ENCODE measurements around the gene NDUFB7. TPM values are rescaled to one million over a fixed set of nuclear protein-coding genes. Genes with fewer than 3 reads are reported as not detected.

NDUFB7 gene
- polyA plus RNA-seq, 1 of the 3 experiments (the other 2 are of a cell fraction): 465 TPM

- no peaks in the 10 kb centered on the region for H3K27me3 ChIP-seq (ENCODE audit: insufficient read depth)
- WGBS (ENCODE audit: low lambda C conversion rate): 45% methylated on average over 4 of the region's 18 CpGs
- ChIA-PET POLR2A (interaction anchor here (1.2 kb wide), 2 partner anchors 38 to 39 kb away, joined by 3 to 4 read pairs; partner anchors contain the start of gene DNAJB1), CTCF (interaction anchor here (0.6 to 4.0 kb wide), 17 partner anchors 9 to 159 kb away, joined by 3 to 60 read pairs (median 6); partner anchors contain the start of genes DNAJB1, NDUFB7, TECR and ZNF333)
- H3K9me2 ChIP-seq: no peaks in the 10 kb centered on the region
- no peaks in the 10 kb centered on the region for H3K9me3 ChIP-seq
- no peak overlapping the region for H3K9ac ChIP-seq
- H3F3A ChIP-seq (replicated peaks; ENCODE audit: insufficient read depth): no peaks in the 10 kb centered on the region
- H2AFZ ChIP-seq (ENCODE audit: low read depth): no peak overlapping the region
- H4K20me1 ChIP-seq (ENCODE audit: insufficient read depth): no peaks in the 10 kb centered on the region; the same call in 1 of the 2 replicates
- peak; percentile 94 for DNase-seq
- peaks cover 15% of the 10 kb centered on the region for H3K79me2 ChIP-seq (ENCODE audit: insufficient read depth)
- peaks cover 0 to 15% of the 10 kb centered on the region in 2 experiments; a peak in 1 of 4 replicates for H3K4me1 ChIP-seq (ENCODE audit: control insufficient read depth in 1 of 2, insufficient read depth in 2 of 2, low read depth in 1 of 2, low read length in 1 of 2)
- TF ChIP-seq RFX5 (IDR thresholded peaks at IDR 0.05; ENCODE audit: low read length) (no peak), SMC3 (IDR thresholded peaks at IDR 0.05; ENCODE audit: low read depth, low read length) (peak; percentile 44), RAD21 (IDR thresholded peaks at IDR 0.05; ENCODE audit: low read length) (peak; percentile 45), YY1 (IDR thresholded peaks at IDR 0.05; ENCODE audit: low read depth) (no peak)
- TF ChIP-seq, protein P1, sequence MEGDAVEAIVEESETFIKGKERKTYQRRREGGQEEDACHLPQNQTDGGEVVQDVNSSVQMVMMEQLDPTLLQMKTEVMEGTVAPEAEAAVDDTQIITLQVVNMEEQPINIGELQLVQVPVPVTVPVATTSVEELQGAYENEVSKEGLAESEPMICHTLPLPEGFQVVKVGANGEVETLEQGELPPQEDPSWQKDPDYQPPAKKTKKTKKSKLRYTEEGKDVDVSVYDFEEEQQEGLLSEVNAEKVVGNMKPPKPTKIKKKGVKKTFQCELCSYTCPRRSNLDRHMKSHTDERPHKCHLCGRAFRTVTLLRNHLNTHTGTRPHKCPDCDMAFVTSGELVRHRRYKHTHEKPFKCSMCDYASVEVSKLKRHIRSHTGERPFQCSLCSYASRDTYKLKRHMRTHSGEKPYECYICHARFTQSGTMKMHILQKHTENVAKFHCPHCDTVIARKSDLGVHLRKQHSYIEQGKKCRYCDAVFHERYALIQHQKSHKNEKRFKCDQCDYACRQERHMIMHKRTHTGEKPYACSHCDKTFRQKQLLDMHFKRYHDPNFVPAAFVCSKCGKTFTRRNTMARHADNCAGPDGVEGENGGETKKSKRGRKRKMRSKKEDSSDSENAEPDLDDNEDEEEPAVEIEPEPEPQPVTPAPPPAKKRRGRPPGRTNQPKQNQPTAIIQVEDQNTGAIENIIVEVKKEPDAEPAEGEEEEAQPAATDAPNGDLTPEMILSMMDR (IDR thresholded peaks at IDR 0.05): peak; percentile 93
- H3K4me3 ChIP-seq (ENCODE audit: low read depth in 2 of 2, low read length in 1 of 2): peak overlapping the region in 1 of 2 experiments; percentile 42; a peak in 1 of 4 replicates
- peak overlapping the region; percentile 48; the same call in 1 of the 2 replicates for H3K4me2 ChIP-seq
- no peaks in the 10 kb centered on the region for H3K36me3 ChIP-seq (replicated peaks in 1 of 2; ENCODE audit: control insufficient read depth in 1 of 2, insufficient read depth in 2 of 2, low read length in 1 of 2)
- H3K27ac ChIP-seq (ENCODE audit: low read depth in 2 of 2, low read length in 1 of 2): no peak overlapping the region; a peak in 1 of 4 replicates
Observed at GRCh38 chr19:14556662-14557188, 15.1 kb downstream of the NDUFB7 start.

DNA sequence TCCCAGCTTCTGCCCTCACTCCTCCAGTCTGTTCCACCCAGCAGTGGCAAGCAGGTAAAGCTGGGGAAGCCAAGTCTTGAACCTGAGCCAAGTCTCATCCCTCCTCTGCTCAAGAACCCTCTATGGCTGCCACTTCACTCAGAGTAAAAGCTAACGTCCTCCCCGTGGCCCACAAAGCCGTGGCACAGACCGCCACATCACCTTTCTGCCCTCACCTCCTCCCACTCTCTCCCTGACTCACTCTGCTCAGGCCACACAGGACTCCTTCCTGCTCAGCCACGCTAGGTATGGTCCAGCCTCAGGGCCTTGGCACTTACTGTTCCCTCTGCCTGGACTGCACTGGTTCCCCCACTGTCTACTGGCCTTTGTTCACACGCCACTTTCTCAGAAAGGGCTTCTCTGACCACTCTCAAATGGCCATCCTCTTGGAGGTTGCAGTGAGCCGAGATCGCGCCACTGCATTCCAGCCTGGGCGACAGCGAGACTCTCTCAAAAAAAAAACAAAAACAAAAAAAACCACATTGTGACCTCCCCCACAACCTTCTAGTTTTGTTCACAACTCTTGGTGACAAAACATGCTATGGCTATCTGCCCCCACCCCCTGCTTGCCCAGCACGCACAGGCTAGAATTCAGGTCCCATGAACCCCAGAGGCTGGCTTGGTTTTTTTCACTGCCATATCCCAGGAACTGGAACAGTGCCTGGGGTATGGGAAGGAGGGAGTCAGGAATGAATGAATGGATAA is 15.8 kb downstream of the NDUFB7 start:
- H3K9ac ChIP-seq: no peak overlapping the region
- 89% methylated on average over 12 of the region's 12 CpGs for WGBS (ENCODE audit: low lambda C conversion rate)
- H3F3A ChIP-seq (replicated peaks; ENCODE audit: insufficient read depth): no peaks in the 10 kb centered on the region
- ChIA-PET POLR2A (interaction anchor here (1.2 kb wide), 2 partner anchors 37 to 38 kb away, joined by 3 to 4 read pairs; partner anchors contain the start of gene DNAJB1), CTCF (interaction anchor here (0.7 to 4.0 kb wide), 16 partner anchors 9 to 160 kb away, joined by 3 to 60 read pairs (median 6); partner anchors contain the start of genes DNAJB1, NDUFB7, TECR and ZNF333)
- TF ChIP-seq TAF1 (IDR thresholded peaks at IDR 0.05; ENCODE audit: borderline replicate concordance, low read depth, low read length) (no peak), NRF1 (IDR thresholded peaks at IDR 0.05; ENCODE audit: low read depth, low read length) (no peak), SMC3 (IDR thresholded peaks at IDR 0.05; ENCODE audit: low read depth, low read length) (no peak)
- TF ChIP-seq, protein P1 (IDR thresholded peaks at IDR 0.05): no peak
- no peaks in the 10 kb centered on the region for H3K9me2 ChIP-seq
- H3K79me2 ChIP-seq (ENCODE audit: insufficient read depth): peaks cover 15% of the 10 kb centered on the region
- H3K27ac ChIP-seq (ENCODE audit: low read depth in 2 of 2, low read length in 1 of 2): no peak overlapping the region
- H3K4me1 ChIP-seq (ENCODE audit: control insufficient read depth in 1 of 2, insufficient read depth in 2 of 2, low read depth in 1 of 2, low read length in 1 of 2): peaks cover 0 to 17% of the 10 kb centered on the region in 2 experiments; a peak in 1 of 4 replicates
- H3K36me3 ChIP-seq (replicated peaks in 1 of 2; ENCODE audit: control insufficient read depth in 1 of 2, insufficient read depth in 2 of 2, low read length in 1 of 2): no peaks in the 10 kb centered on the region
- no peaks in the 10 kb centered on the region for H3K9me3 ChIP-seq
- no peaks in the 10 kb centered on the region; the same call in 1 of the 2 replicates for H4K20me1 ChIP-seq (ENCODE audit: insufficient read depth)
- H3K27me3 ChIP-seq (ENCODE audit: insufficient read depth): no peaks in the 10 kb centered on the region
- peak overlapping the region in 1 of 2 experiments; percentile 42; a peak in 1 of 4 replicates for H3K4me3 ChIP-seq (ENCODE audit: low read depth in 2 of 2, low read length in 1 of 2)
- H3K4me2 ChIP-seq: peak overlapping the region; percentile 48; the same call in 1 of the 2 replicates
- H2AFZ ChIP-seq (ENCODE audit: low read depth): no peak overlapping the region
- no peak for DNase-seq
